Natural killer cell (primary cell): ENCODE results near the gene INHBB. TPM values are rescaled to one million over a fixed set of nuclear protein-coding genes. Genes with fewer than 3 reads are reported as not detected.

Source experiments
- ATAC-seq, 3 donors: fragments of 150-1000 bp in 2 of 3; fragments of 200-7000 bp in 1 of 3; cut with Tn5 transposase; 1 replicate in 1 of 3; 2 replicates in 2 of 3; pipeline ENCODE4 v1.10.0; 2021; ENCODE audit warnings: mild to moderate bottlenecking in 2 of 3, moderate library complexity in 2 of 3
- DNase-seq, 2 donors: peaks; one replicate each; pipeline versions ENCODE4 v3.0.0 to v3.0.0-alpha.2; 2013 to 2021; ENCODE audit warnings: mixed read lengths in 1 of 2
- H3K27ac ChIP-seq: one replicate; pipeline ENCODE4 v1.5.1; 2013; ENCODE audit warnings: mild to moderate bottlenecking, low read length
- H3K27me3 ChIP-seq: one replicate; pipeline ENCODE4 v1.6.1; 2013; ENCODE audit warnings: low read length; ENCODE audit not compliant: control insufficient read depth, insufficient read depth
- H3K36me3 ChIP-seq: one replicate; pipeline ENCODE4 v1.6.1; 2013; ENCODE audit warnings: low read length; ENCODE audit not compliant: control insufficient read depth, insufficient read depth
- H3K4me1 ChIP-seq: one replicate; pipeline ENCODE4 v1.6.1; 2013; ENCODE audit warnings: low read length; ENCODE audit not compliant: control insufficient read depth, insufficient read depth
- H3K4me3 ChIP-seq: one replicate; pipeline ENCODE4 v1.5.1; 2013; ENCODE audit warnings: low read length
- H3K9me3 ChIP-seq: one replicate; pipeline ENCODE4 v1.6.1; 2013; ENCODE audit warnings: low read length; ENCODE audit not compliant: control insufficient read depth, insufficient read depth
- H3K27ac Mint-ChIP-seq, 2 donors: one replicate each; pipeline ENCODE4 v1.8.0; 2022; ENCODE audit warnings: mild to moderate bottlenecking in 2 of 2, mixed read lengths in 2 of 2, moderate library complexity in 1 of 2
- H3K27me3 Mint-ChIP-seq, 2 donors: one replicate each; pipeline ENCODE4 v1.8.0; 2022; ENCODE audit warnings: low read depth in 2 of 2, mixed read lengths in 2 of 2
- H3K36me3 Mint-ChIP-seq: one replicate; pipeline ENCODE4 v1.8.0; 2022; ENCODE audit warnings: mixed read lengths
- H3K4me1 Mint-ChIP-seq, 2 donors: one replicate each; pipeline ENCODE4 v1.8.0; 2022; ENCODE audit warnings: mixed read lengths in 2 of 2
- H3K4me3 Mint-ChIP-seq: one replicate; pipeline ENCODE4 v1.8.0; 2022; ENCODE audit warnings: mild to moderate bottlenecking, moderate library complexity, mixed read lengths
- H3K9me3 Mint-ChIP-seq, 2 donors: one replicate each; pipeline ENCODE4 v1.8.0; 2022; ENCODE audit warnings: mixed read lengths in 2 of 2
- CTCF ChIP-seq: fragments of 200-600 bp; IDR thresholded peaks from one replicate; pipeline ENCODE4 v1.8.0; 2022; ENCODE audit warnings: antibody characterized with exemption
- WGBS: methylation state at CpG from one replicate; pipeline ENCODE4 v1.1.7; 2013; ENCODE audit warnings: missing lambda C conversion rate; ENCODE audit not compliant: insufficient coverage; 5-methylcytosine and 5-hydroxymethylcytosine counted together
- intact Hi-C: fragments of 100-400 bp; cut with micrococcal nuclease; formaldehyde crosslinking; loops from one replicate; pipeline ENCODE4 v1.14.2; 2022
- total RNA-seq, 4 donors: library from RNA; stranded (reverse); fragments of 120-200 nt in 1 of 4; gene quantifications; one replicate each; pipeline versions ENCODE4 v1.2.3 to v1.2.4, GENCODE V29; 2013 to 2022

INHBB gene
- total RNA-seq, 3 donors from 2014 or later (not counting 1 experiment from before 2014, with no cell fraction given) = 0.07 to 0.10 TPM; not detected in 1

- no peak for TF ChIP-seq CTCF
- 92% methylated on average over 11 of the region's 11 CpGs for WGBS
- Mint-ChIP-seq H3K4me3 (no peak overlapping the region), H3K4me1 (no peaks in the 10 kb centered on the region), H3K9me3 (no peaks in the 10 kb centered on the region), H3K27ac (no peak overlapping the region), H3K27me3 (no peaks in the 10 kb centered on the region), H3K36me3 (no peaks in the 10 kb centered on the region)
- H3K4me3 ChIP-seq = no peak overlapping the region
- no peak overlapping the region for H3K27ac ChIP-seq
- no peak for DNase-seq
- no peaks in the 10 kb centered on the region for H3K4me1 ChIP-seq
- H3K9me3 ChIP-seq = no peaks in the 10 kb centered on the region
- no peaks in the 10 kb centered on the region for H3K27me3 ChIP-seq
- H3K36me3 ChIP-seq = no peaks in the 10 kb centered on the region
- ATAC-seq = no peak
- intact Hi-C loops = no loop called here
Measured at GRCh38 chr2:120382541-120383144, 36.7 kb downstream of the INHBB start.

GRCh38 chr2:120383191-120383590 lies 37.3 kb downstream of the INHBB start:
- 94% methylated on average over 7 of the region's 7 CpGs for WGBS
- Histone ChIP-seq H3K27ac (no peak overlapping the region), H3K27me3 (no peaks in the 10 kb centered on the region), H3K36me3 (no peaks in the 10 kb centered on the region), H3K4me3 (no peak overlapping the region), H3K4me1 (no peaks in the 10 kb centered on the region), H3K9me3 (no peaks in the 10 kb centered on the region)
- Mint-ChIP-seq H3K4me1 (no peaks in the 10 kb centered on the region), H3K4me3 (no peak overlapping the region), H3K27me3 (no peaks in the 10 kb centered on the region), H3K27ac (no peak overlapping the region), H3K36me3 (no peaks in the 10 kb centered on the region), H3K9me3 (no peaks in the 10 kb centered on the region)
- no peak for TF ChIP-seq CTCF
- intact Hi-C loops = no loop called here
- ATAC-seq (no peak), DNase-seq (no peak)

GRCh38 chr2:120383631-120384340 lies 37.9 kb downstream of the INHBB start:
- 84% methylated on average over 11 of the region's 13 CpGs for WGBS
- no peak overlapping the region for H3K27ac Mint-ChIP-seq
- no peaks in the 10 kb centered on the region for H3K4me1 Mint-ChIP-seq
- no peak for ATAC-seq
- Histone ChIP-seq H3K27me3 (no peaks in the 10 kb centered on the region), H3K9me3 (no peaks in the 10 kb centered on the region), H3K4me3 (no peak overlapping the region), H3K27ac (no peak overlapping the region), H3K36me3 (no peaks in the 10 kb centered on the region), H3K4me1 (no peaks in the 10 kb centered on the region)
- H3K36me3 Mint-ChIP-seq = no peaks in the 10 kb centered on the region
- H3K9me3 Mint-ChIP-seq = no peaks in the 10 kb centered on the region
- intact Hi-C loops = no loop called here
- DNase-seq = no peak
- TF ChIP-seq CTCF = no peak
- no peak overlapping the region for H3K4me3 Mint-ChIP-seq
- H3K27me3 Mint-ChIP-seq = no peaks in the 10 kb centered on the region
